ENCODE data around the gene BMP7. TPM values are rescaled to one million over a fixed set of nuclear protein-coding genes. Genes with fewer than 3 reads are reported as not detected.
"Not testable (repeated sequence)": the region's sequence is repeated elsewhere in the genome, so short reads cannot be mapped to it uniquely, and the experiment has no call there.

Gene BMP7
- total RNA-seq, 2 donors from 2014 or later: not detected

- H3K27me3 Mint-ChIP-seq: peaks cover 31% of the 10 kb centered on the region
- H3K36me3 Mint-ChIP-seq (ENCODE audit: low read depth): no peaks in the 10 kb centered on the region
- ATAC-seq (replicated peaks): no peak
- no peak overlapping the region for H3K27ac Mint-ChIP-seq
- no peaks in the 10 kb centered on the region for H3K9me3 Mint-ChIP-seq
- H3K4me1 Mint-ChIP-seq: no peaks in the 10 kb centered on the region
- H3K4me3 Mint-ChIP-seq: no peak overlapping the region
Observed at GRCh38 chr20:57293995-57294394, 27.6 kb upstream of the BMP7 start.

- no peak overlapping the region for H3K4me3 Mint-ChIP-seq
- no peaks in the 10 kb centered on the region for H3K9me3 Mint-ChIP-seq
- no peak overlapping the region for H3K27ac Mint-ChIP-seq
- H3K27me3 Mint-ChIP-seq: peaks cover 40% of the 10 kb centered on the region
- no peaks in the 10 kb centered on the region for H3K36me3 Mint-ChIP-seq (ENCODE audit: low read depth)
- no peaks in the 10 kb centered on the region for H3K4me1 Mint-ChIP-seq
- ATAC-seq (replicated peaks): no peak
Observed at GRCh38 chr20:57292611-57293010, 26.2 kb upstream of the BMP7 start.

DNA sequence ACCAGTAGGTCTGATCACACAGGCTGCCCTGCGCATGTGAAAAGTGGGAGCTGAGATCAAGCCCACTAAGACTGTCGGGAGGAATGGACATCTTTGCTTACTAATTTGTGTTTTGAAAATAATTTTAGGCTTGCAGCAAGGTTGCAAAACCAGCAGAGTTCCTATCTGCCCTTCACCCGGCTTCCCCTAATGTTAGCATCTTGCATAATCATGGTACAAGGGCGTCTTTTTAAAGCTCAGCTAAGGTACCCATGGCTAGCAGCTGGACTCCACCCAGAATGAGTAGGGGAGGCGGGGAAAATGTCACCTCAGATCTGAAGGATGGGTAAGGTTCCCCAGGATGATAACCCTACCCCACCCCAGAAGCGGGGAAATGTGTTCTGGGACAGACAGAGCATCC, 25.3 kb upstream of the BMP7 start:
- Mint-ChIP-seq H3K9me3 (no peaks in the 10 kb centered on the region), H3K27ac (no peak overlapping the region), H3K27me3 (peaks cover 48% of the 10 kb centered on the region), H3K4me3 (no peak overlapping the region), H3K4me1 (no peaks in the 10 kb centered on the region), H3K36me3 (ENCODE audit: low read depth) (no peaks in the 10 kb centered on the region)
- ATAC-seq (replicated peaks): no peak

DNA sequence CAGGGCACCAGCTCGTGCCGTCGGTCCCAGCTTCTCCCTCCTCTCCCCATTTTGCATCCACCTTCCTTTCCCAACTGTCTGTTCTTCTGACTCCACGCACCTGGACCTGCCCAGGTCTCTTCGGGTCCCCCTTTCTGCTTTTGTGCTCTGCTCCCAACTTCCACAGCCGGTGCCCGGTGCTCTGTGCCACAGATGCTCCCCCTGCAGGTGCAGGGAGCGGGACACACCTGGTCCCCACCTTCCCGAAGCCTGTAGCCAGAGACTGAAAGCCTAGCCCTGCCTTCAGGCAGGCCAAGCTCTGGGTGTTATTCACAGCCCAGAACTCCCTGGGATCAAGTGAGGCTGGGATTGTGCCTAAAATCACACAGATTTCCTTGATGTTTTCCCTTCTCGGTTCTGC, 24.6 kb upstream of the BMP7 start:
- H3K36me3 Mint-ChIP-seq (ENCODE audit: low read depth): no peaks in the 10 kb centered on the region
- H3K9me3 Mint-ChIP-seq: no peaks in the 10 kb centered on the region
- no peak overlapping the region for H3K27ac Mint-ChIP-seq
- H3K4me3 Mint-ChIP-seq: no peak overlapping the region
- peaks cover 53% of the 10 kb centered on the region for H3K27me3 Mint-ChIP-seq
- H3K4me1 Mint-ChIP-seq: no peaks in the 10 kb centered on the region
- no peak for ATAC-seq (replicated peaks)

GRCh38 chr20:57290178-57290484, 23.7 kb upstream of the BMP7 start:
- H3K9me3 Mint-ChIP-seq: no peaks in the 10 kb centered on the region
- H3K36me3 Mint-ChIP-seq (ENCODE audit: low read depth): no peaks in the 10 kb centered on the region

DNA sequence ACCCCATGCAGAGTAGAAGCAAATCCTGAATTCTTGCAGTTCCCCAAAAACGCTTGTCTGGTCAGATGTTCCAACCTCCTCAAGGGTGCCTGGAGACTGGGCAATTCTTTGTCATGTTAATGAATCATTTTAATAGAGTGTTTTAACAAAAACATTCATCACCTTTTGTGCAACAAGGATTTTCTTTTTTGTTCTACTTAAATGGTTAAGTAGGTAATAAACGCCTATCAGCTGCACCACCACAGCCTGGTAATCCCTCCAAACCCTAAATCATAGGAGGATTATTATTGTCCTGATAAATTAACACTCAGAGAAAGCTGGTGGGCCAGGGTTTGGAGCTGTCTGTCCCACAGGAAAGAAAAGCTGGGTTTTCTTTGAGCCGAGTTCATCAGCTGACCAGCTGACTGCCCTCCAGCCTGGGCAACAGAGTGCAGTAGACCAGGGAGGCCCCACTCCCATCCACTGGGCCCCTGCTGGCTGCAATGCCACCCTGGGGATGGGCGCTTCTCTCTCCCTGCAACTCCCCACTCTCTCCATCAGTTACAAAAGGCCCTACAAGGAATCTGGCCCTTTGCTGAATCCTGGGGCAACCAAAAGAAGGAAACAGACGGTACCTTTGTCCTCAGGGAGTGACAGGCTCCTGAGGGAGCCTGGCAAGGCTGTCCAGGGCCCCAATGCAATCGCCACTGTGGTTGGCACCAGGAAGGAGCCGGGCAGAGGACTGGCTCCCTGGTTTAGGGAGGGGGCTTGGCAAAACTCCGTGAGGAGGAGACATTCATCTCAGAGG, 23.1 kb upstream of the BMP7 start:
- ATAC-seq (replicated peaks): no peak
- no peaks in the 10 kb centered on the region for H3K36me3 Mint-ChIP-seq (ENCODE audit: low read depth)
- no peaks in the 10 kb centered on the region for H3K4me1 Mint-ChIP-seq
- no peak overlapping the region for H3K27ac Mint-ChIP-seq
- H3K27me3 Mint-ChIP-seq: peaks cover 50% of the 10 kb centered on the region
- H3K4me3 Mint-ChIP-seq: no peak overlapping the region
- H3K9me3 Mint-ChIP-seq: no peaks in the 10 kb centered on the region

More at GRCh38 chr20:57290178-57290484, 23.7 kb upstream of the BMP7 start:
- ATAC-seq (replicated peaks): no peak
- no peak overlapping the region for H3K4me3 Mint-ChIP-seq
- H3K27ac Mint-ChIP-seq: no peak overlapping the region
- no peaks in the 10 kb centered on the region for H3K4me1 Mint-ChIP-seq
- H3K27me3 Mint-ChIP-seq: peaks cover 53% of the 10 kb centered on the region

DNA sequence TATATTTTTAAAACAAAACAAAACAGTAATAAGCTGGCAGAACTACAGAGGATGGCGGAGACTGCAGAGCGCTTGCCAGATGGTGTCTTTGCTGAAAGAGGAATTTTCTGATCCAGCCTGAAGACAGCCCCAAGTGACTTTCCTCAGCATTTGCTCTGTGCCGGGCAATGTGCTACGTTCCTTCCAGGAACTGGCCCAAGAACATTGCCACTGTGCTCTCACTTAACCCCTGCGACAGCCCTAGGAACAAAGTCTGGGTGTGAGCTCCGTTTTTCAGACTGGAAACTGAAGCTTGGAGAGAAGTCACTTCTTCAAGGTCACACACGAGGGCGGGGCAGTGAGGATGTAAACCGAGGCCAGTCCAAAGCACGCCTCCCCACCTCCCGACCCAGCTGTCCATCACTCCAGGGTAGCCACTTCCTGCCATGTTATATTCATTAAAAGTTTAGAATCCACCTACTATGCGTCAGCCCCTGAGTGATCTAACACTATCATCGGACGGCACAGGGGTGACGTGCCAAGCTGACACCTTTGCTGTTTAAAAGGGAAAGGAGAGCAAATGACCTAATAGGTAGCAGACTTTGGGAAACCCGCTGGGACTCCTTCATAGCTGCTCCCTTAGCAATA, 22.3 kb upstream of the BMP7 start:
- Mint-ChIP-seq H3K36me3 (ENCODE audit: low read depth) (no peaks in the 10 kb centered on the region), H3K4me1 (no peaks in the 10 kb centered on the region), H3K27ac (no peak overlapping the region), H3K9me3 (no peaks in the 10 kb centered on the region), H3K27me3 (peaks cover 47% of the 10 kb centered on the region), H3K4me3 (no peak overlapping the region)
- no peak for ATAC-seq (replicated peaks)

GRCh38 chr20:57287901-57288300, 21.5 kb upstream of the BMP7 start:
- no peak for ATAC-seq (replicated peaks)
- Mint-ChIP-seq H3K27me3 (peaks cover 51% of the 10 kb centered on the region), H3K9me3 (no peaks in the 10 kb centered on the region)

DNA sequence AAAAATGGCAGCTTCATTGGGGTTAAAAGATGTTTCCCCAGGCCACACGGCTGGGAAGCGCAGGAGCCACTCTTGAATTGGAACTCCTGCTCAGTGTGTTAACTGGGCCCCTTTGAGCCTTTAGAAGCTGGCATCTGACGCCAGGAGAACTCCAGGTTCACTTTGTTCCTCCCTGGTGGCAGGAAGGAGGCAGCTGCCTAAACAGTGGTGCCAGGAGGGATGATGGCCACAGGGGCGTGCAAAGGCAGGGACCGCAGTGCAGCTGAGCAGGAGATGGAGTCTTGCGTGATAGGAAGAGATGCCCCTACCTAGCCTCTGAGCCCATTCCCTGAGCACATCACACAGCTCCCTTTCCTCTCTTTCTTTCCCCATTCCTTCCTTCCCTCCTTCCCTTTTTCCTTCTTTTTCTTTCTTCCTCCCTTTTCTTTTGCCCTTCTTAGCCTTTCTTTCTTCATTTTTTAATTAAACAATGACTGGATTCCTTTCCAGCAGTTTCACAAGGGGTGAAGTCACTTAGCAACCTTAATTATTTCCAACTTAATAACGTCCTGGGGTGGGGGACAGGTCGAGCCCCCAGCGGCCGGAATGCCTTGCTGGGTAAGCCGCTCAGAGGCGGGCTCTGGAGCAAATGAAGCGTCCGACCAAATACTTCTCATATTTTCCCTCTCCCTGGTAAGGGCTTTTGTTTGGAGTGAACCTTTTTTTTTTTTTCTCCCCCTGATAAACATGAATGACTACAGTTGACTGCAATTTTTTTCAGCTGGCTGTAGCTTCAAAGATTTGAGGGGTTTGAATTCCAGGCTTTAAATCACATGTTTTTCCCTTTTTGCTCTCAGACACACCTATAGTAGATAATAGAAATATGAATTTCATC, 20.8 kb upstream of the BMP7 start:
- Mint-ChIP-seq H3K4me3 (no peak overlapping the region), H3K27me3 (peaks cover 50% of the 10 kb centered on the region), H3K9me3 (no peaks in the 10 kb centered on the region), H3K4me1 (no peaks in the 10 kb centered on the region), H3K27ac (no peak overlapping the region), H3K36me3 (ENCODE audit: low read depth) (no peaks in the 10 kb centered on the region)
- ATAC-seq (replicated peaks): no peak

More at GRCh38 chr20:57287901-57288300, 21.5 kb upstream of the BMP7 start:
- Mint-ChIP-seq H3K4me3 (no peak overlapping the region), H3K27ac (no peak overlapping the region), H3K36me3 (ENCODE audit: low read depth) (no peaks in the 10 kb centered on the region), H3K4me1 (no peaks in the 10 kb centered on the region)

- Mint-ChIP-seq H3K9me3 (no peaks in the 10 kb centered on the region), H3K4me3 (no peak overlapping the region), H3K4me1 (no peaks in the 10 kb centered on the region), H3K27me3 (peaks cover 39% of the 10 kb centered on the region), H3K27ac (no peak overlapping the region), H3K36me3 (ENCODE audit: low read depth) (no peaks in the 10 kb centered on the region)
- no peak for ATAC-seq (replicated peaks)
Observed at GRCh38 chr20:57283860-57284259, 17.4 kb upstream of the BMP7 start.

DNA sequence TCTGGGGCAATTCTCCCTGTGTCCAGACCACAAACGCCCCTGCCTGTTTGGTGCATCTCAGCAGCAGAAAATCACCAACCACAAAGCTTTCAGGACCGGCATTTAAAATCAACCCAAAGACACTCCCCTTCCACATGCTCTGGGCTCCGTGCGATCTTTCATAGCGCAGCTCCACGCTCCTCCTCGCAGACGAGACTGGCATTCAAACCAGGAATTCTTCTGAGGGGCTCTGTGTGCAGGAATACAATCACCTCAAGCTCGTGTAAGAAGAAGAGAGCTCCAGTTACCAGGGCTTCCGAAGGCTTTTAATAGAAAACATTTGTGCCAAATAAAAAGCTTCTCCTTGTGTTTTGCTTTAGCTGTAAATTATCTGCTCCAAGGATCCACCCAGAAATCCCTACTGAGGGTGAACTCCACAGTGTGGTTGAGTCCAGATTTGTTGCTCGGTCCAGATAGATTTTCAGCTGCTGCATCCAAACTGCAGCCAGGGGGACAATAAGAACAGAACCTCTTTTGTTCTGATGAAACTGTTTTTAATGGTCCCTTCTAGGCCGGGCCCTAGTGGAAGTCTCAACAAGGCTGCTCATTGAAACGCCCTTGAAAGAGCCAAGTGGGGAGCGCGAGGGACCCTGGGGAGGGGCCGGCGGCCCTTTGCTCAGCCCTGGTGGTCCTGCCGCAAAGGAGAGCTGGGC, 16.4 kb upstream of the BMP7 start:
- no peak for ATAC-seq (replicated peaks)
- Mint-ChIP-seq H3K36me3 (ENCODE audit: low read depth) (no peaks in the 10 kb centered on the region), H3K27ac (no peak overlapping the region), H3K4me1 (no peaks in the 10 kb centered on the region), H3K27me3 (peaks cover 32% of the 10 kb centered on the region), H3K9me3 (no peaks in the 10 kb centered on the region), H3K4me3 (no peak overlapping the region)

- Mint-ChIP-seq H3K27me3 (peaks cover 27% of the 10 kb centered on the region), H3K27ac (no peak overlapping the region), H3K4me1 (no peaks in the 10 kb centered on the region), H3K9me3 (no peaks in the 10 kb centered on the region), H3K4me3 (no peak overlapping the region), H3K36me3 (ENCODE audit: low read depth) (no peaks in the 10 kb centered on the region)
- no peak for ATAC-seq (replicated peaks)
Observed at GRCh38 chr20:57281900-57282299, 15.5 kb upstream of the BMP7 start.

DNA sequence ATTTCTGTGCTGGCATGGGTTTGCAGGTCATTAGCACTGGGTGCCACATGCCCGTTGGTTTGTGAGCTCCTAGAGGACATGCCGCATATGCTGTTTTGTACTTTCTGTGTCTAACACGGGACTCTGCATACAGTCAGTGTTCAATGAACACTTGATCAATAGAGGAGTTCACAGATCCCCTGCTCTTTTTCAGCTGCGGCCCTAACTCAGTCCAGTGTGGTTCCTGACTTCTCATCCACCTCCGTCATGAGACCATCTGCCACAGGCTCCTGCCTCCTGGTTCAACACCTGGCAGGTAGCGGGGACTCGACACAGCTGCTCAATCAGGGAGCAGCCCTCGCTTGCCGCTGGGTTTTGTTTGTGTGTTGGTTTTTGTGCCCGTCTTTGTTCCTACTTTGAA, 13.8 kb upstream of the BMP7 start:
- Mint-ChIP-seq H3K9me3 (no peaks in the 10 kb centered on the region), H3K27ac (no peak overlapping the region), H3K27me3 (peaks cover 28% of the 10 kb centered on the region), H3K36me3 (ENCODE audit: low read depth) (no peaks in the 10 kb centered on the region), H3K4me1 (no peaks in the 10 kb centered on the region), H3K4me3 (no peak overlapping the region)
- no peak for ATAC-seq (replicated peaks)

- not testable (repeated sequence) for H3K4me3 Mint-ChIP-seq; H3K9me3 Mint-ChIP-seq; H3K4me1 Mint-ChIP-seq; ATAC-seq (replicated peaks); H3K36me3 Mint-ChIP-seq (ENCODE audit: low read depth); H3K27ac Mint-ChIP-seq
- peaks cover 33% of the 10 kb centered on the region for H3K27me3 Mint-ChIP-seq
Observed at GRCh38 chr20:57279548-57279947, 13.1 kb upstream of the BMP7 start.
